Measurements from ENCODE around the gene BMPR2.
"Not testable (repeated sequence)": the region's sequence is repeated elsewhere in the genome, so short reads cannot be mapped to it uniquely, and the experiment has no call there.

The BMPR2 gene

DNA sequence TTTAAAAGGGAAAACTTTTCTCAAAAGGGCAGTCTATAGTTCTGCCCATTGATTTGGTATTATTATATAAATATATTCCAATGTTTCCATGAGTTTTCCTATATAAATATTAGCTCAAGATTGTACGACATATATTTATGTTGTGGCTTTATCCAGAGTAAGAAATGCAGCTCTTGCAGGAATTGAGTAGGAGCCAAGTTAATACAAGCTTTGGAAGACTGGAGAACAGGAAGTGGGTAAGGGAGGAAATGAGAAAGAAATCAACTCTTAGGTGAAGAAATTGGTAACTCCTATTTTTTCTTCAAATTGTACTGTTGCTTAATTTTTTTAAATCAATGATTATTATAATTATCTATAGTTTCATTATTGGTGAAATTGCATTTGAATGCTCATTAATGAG lies 153.3 kb downstream of the BMPR2 start:
- no peak overlapping the region for H3K4me3 Mint-ChIP-seq
- no peaks in the 10 kb centered on the region for H3K9me3 Mint-ChIP-seq
- no peaks in the 10 kb centered on the region for H3K4me1 Mint-ChIP-seq
- TF ChIP-seq CTCF (IDR thresholded peaks at IDR 0.05) = no peak
- peaks cover 45% of the 10 kb centered on the region for H3K36me3 Mint-ChIP-seq (ENCODE audit: low read depth)
- H3K27ac Mint-ChIP-seq = peak overlapping the region; percentile 10
- no peak for DNase-seq
- H3K27me3 Mint-ChIP-seq (ENCODE audit: low read depth, poor library complexity) = no peaks in the 10 kb centered on the region

GRCh38 chr2:202530038-202530437 lies 153.9 kb downstream of the BMPR2 start:
- no peak overlapping the region for H3K4me3 Mint-ChIP-seq

DNA sequence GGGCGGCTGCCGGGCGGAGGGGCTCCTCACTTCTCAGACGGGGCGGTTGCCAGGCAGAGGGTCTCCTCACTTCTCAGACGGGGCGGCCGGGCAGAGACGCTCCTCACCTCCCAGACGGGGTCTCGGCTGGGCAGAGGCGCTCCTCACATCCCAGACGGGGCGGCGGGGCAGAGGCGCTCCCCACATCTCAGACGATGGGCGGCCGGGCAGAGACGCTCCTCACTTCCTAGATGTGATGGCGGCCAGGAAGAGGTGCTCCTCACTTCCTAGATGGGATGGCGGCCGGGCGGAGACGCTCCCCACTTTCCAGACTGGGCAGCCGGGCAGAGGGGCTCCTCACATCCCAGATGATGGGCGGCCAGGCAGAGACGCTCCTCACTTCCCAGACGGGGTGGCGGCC lies 159.2 kb downstream of the BMPR2 start:
- H3K4me3 Mint-ChIP-seq; H3K4me1 Mint-ChIP-seq; DNase-seq; H3K9me3 Mint-ChIP-seq; H3K27me3 Mint-ChIP-seq (ENCODE audit: low read depth, poor library complexity); H3K27ac Mint-ChIP-seq: not testable (repeated sequence)
- peaks cover 41% of the 10 kb centered on the region for H3K36me3 Mint-ChIP-seq (ENCODE audit: low read depth)

More at GRCh38 chr2:202530038-202530437, 153.9 kb downstream of the BMPR2 start:
- H3K9me3 Mint-ChIP-seq = no peaks in the 10 kb centered on the region
- no peaks in the 10 kb centered on the region for H3K27me3 Mint-ChIP-seq (ENCODE audit: low read depth, poor library complexity)
- no peak overlapping the region for H3K27ac Mint-ChIP-seq
- H3K36me3 Mint-ChIP-seq (ENCODE audit: low read depth) = peaks cover 46% of the 10 kb centered on the region
- no peak for DNase-seq
- no peak for TF ChIP-seq CTCF (IDR thresholded peaks at IDR 0.05)
- no peaks in the 10 kb centered on the region for H3K4me1 Mint-ChIP-seq

GRCh38 chr2:202541137-202541536 lies 165.0 kb downstream of the BMPR2 start:
- no peak for DNase-seq
- no peak overlapping the region for H3K27ac Mint-ChIP-seq
- H3K27me3 Mint-ChIP-seq (ENCODE audit: low read depth, poor library complexity) = no peaks in the 10 kb centered on the region
- no peaks in the 10 kb centered on the region for H3K4me1 Mint-ChIP-seq
- H3K9me3 Mint-ChIP-seq = no peaks in the 10 kb centered on the region
- TF ChIP-seq CTCF (IDR thresholded peaks at IDR 0.05) = no peak
- H3K36me3 Mint-ChIP-seq (ENCODE audit: low read depth) = peaks cover 35% of the 10 kb centered on the region
- no peak overlapping the region for H3K4me3 Mint-ChIP-seq

DNA sequence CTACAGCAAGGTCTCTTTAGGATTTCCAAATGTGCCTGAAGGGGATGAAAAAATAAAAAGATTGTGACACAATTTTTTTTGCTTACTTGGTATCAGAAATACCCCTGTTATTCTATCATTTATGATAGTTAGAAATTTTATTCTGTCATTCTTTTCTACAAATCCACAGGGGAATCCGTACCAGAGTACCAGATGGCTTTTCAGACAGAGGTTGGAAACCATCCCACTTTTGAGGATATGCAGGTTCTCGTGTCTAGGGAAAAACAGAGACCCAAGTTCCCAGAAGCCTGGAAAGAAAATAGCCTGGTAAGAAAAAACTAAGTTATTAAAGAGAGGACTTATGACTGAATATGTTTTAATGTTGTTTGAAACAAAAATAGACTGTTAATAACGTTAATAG lies 166.0 kb downstream of the BMPR2 start:
- Mint-ChIP-seq H3K27me3 (ENCODE audit: low read depth, poor library complexity) (no peaks in the 10 kb centered on the region), H3K4me3 (no peak overlapping the region), H3K27ac (no peak overlapping the region), H3K36me3 (ENCODE audit: low read depth) (peaks cover 34% of the 10 kb centered on the region), H3K9me3 (no peaks in the 10 kb centered on the region), H3K4me1 (no peaks in the 10 kb centered on the region)
- DNase-seq = no peak
- no peak for TF ChIP-seq CTCF (IDR thresholded peaks at IDR 0.05)

- H3K9me3 Mint-ChIP-seq = no peaks in the 10 kb centered on the region
- H3K27me3 Mint-ChIP-seq (ENCODE audit: low read depth, poor library complexity) = no peaks in the 10 kb centered on the region
- no peak overlapping the region for H3K4me3 Mint-ChIP-seq
- H3K4me1 Mint-ChIP-seq = no peaks in the 10 kb centered on the region
- H3K27ac Mint-ChIP-seq = peak overlapping the region; percentile 16
- TF ChIP-seq CTCF (IDR thresholded peaks at IDR 0.05) = no peak
- H3K36me3 Mint-ChIP-seq (ENCODE audit: low read depth) = peaks cover 49% of the 10 kb centered on the region
- DNase-seq = no peak
Measured at GRCh38 chr2:202545523-202545922, 169.4 kb downstream of the BMPR2 start.
